OCI-LY3 (cell line): ENCODE results near the gene NPAT.

Experiments
- H2AFZ ChIP-seq: fragments of 200-600, 300-600 bp; shearing (Covaris generic); 2 replicates; pipeline ENCODE4 v1.6.0; 2014; ENCODE audit warnings: antibody characterized with exemption, low read depth, low read length
- H3K27ac ChIP-seq: fragments of 200-600, 300-600 bp; sonication (generic); 2 replicates; pipeline ENCODE4 v1.5.1; 2014; ENCODE audit warnings: mild to moderate bottlenecking, low read length, moderate library complexity, mixed read lengths
- H3K27me3 ChIP-seq: fragments of 200-600, 300-600 bp; sonication (generic); 2 replicates; pipeline ENCODE4 v1.6.1; 2014; ENCODE audit warnings: low read depth, low read length, mixed read lengths
- H3K36me3 ChIP-seq: fragments of 200-600, 300-600 bp; sonication (generic); replicated peaks from 2 replicates; pipeline ENCODE3; 2014; ENCODE audit warnings: low read depth, low read length, mixed read lengths
- H3K4me1 ChIP-seq: fragments of 300-600, 200-600 bp; sonication (generic); 2 replicates; pipeline ENCODE4 v1.6.1; 2014; ENCODE audit warnings: low read length, mixed read lengths
- H3K4me2 ChIP-seq: fragments of 200-600, 300-600 bp; sonication (generic); 2 replicates; pipeline ENCODE4 v1.6.1; 2014; ENCODE audit warnings: low read length, mixed read lengths
- H3K4me3 ChIP-seq: fragments of 300-600, 200-600 bp; sonication (generic); 2 replicates; pipeline ENCODE4 v1.5.1; 2014; ENCODE audit warnings: antibody characterized with exemption, mild to moderate bottlenecking, low read length, moderate library complexity
- H3K79me2 ChIP-seq: fragments of 300-600, 200-600 bp; shearing (Covaris generic); 2 replicates; pipeline ENCODE4 v1.6.1; 2014; ENCODE audit warnings: mild to moderate bottlenecking, low read length, mixed read lengths
- H3K9ac ChIP-seq: fragments of 300-600, 200-600 bp; shearing (Covaris generic); 2 replicates; pipeline ENCODE4 v1.6.0; 2014; ENCODE audit warnings: mild to moderate bottlenecking, low read length, moderate library complexity
- H3K9me3 ChIP-seq: fragments of 200-600, 300-600 bp; shearing (Covaris generic); 2 replicates; pipeline ENCODE4 v1.6.1; 2014; ENCODE audit warnings: low read length, mixed read lengths; ENCODE audit not compliant: insufficient read depth
- H4K20me1 ChIP-seq: fragments of 200-600, 300-600 bp; sonication (generic); 2 replicates; pipeline ENCODE4 v1.6.1; 2016; ENCODE audit warnings: low read length, mixed read lengths; ENCODE audit not compliant: insufficient read depth
- EZH2phosphoT487 ChIP-seq: fragments of 200-600 bp; shearing (Covaris generic); IDR thresholded peaks from 2 replicates; pipeline ENCODE4 v1.6.1; 2018; ENCODE audit warnings: antibody characterized with exemption, mixed run types, low read depth
- TF ChIP-seq, protein P1 (sequence below): fragments of 200-600, 300-600 bp; sonication (generic); IDR thresholded peaks from 2 replicates; pipeline ENCODE4 v1.5.1; 2014; ENCODE audit warnings: antibody characterized with exemption, low read length, low read depth

NPAT gene

DNA sequence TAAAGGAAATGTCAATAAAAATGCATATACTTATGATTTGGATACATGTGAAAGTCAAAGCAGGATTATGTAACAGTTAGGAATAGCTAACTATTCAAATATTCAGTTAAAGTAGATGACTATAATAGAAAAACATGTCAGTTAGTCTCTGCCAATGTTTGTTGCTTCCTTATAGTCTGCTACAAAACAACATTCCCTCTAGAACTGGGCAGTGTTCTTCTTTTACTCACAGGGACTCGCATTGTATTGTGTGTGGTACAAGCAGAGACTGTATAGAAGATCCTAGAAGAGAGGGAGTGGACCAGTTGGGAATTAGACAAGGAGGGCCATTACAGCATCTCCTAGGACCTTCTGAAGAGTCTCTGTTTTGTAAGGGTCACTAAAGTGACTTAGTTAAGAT is 90.4 kb downstream of the NPAT start:
- no peaks in the 10 kb centered on the region for H3K36me3 ChIP-seq
- no peaks in the 10 kb centered on the region for H3K9me3 ChIP-seq
- TF ChIP-seq, protein P1, sequence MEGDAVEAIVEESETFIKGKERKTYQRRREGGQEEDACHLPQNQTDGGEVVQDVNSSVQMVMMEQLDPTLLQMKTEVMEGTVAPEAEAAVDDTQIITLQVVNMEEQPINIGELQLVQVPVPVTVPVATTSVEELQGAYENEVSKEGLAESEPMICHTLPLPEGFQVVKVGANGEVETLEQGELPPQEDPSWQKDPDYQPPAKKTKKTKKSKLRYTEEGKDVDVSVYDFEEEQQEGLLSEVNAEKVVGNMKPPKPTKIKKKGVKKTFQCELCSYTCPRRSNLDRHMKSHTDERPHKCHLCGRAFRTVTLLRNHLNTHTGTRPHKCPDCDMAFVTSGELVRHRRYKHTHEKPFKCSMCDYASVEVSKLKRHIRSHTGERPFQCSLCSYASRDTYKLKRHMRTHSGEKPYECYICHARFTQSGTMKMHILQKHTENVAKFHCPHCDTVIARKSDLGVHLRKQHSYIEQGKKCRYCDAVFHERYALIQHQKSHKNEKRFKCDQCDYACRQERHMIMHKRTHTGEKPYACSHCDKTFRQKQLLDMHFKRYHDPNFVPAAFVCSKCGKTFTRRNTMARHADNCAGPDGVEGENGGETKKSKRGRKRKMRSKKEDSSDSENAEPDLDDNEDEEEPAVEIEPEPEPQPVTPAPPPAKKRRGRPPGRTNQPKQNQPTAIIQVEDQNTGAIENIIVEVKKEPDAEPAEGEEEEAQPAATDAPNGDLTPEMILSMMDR = no peak
- no peak for TF ChIP-seq EZH2phosphoT487
- no peak overlapping the region for H2AFZ ChIP-seq
- no peak overlapping the region for H3K9ac ChIP-seq
- no peaks in the 10 kb centered on the region for H4K20me1 ChIP-seq
- no peak overlapping the region for H3K27ac ChIP-seq
- H3K4me3 ChIP-seq = no peak overlapping the region
- no peak overlapping the region for H3K4me2 ChIP-seq
- H3K27me3 ChIP-seq = no peaks in the 10 kb centered on the region
- H3K79me2 ChIP-seq = 0 out of 2 replicates have a peak, but pooled peaks cover 2% of the 10 kb centered on the region
- peaks cover 7% of the 10 kb centered on the region; the same call in 1 of the 2 replicates for H3K4me1 ChIP-seq

DNA sequence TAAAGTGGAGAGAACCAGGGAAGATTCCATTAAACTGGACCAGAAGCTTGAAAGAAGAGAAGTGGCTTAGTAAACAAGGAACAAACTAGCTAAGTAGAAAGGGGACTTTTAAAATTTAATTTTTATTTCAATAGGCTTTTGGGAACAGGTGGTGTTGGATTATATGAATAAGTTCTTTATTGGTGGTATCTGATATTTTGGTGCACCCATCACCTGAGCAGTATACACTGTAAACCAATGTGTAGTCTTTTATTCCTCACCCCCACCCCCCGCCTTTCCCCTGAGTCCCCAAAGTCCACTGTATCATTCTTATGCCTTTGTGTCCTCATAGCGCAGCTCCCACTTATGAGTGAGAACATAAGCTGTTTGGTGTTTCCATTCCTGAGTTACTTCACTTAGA is 93.7 kb downstream of the NPAT start:
- Histone ChIP-seq H3K79me2 (peaks cover 25% of the 10 kb centered on the region), H3K4me2 (no peak overlapping the region), H3K9me3 (no peaks in the 10 kb centered on the region), H4K20me1 (no peaks in the 10 kb centered on the region), H3K36me3 (no peaks in the 10 kb centered on the region), H3K4me3 (no peak overlapping the region), H3K27me3 (no peaks in the 10 kb centered on the region), H3K27ac (no peak overlapping the region), H2AFZ (no peak overlapping the region), H3K4me1 (no peaks in the 10 kb centered on the region), H3K9ac (no peak overlapping the region)
- TF ChIP-seq EZH2phosphoT487 = no peak
- TF ChIP-seq, protein P1 = no peak

DNA sequence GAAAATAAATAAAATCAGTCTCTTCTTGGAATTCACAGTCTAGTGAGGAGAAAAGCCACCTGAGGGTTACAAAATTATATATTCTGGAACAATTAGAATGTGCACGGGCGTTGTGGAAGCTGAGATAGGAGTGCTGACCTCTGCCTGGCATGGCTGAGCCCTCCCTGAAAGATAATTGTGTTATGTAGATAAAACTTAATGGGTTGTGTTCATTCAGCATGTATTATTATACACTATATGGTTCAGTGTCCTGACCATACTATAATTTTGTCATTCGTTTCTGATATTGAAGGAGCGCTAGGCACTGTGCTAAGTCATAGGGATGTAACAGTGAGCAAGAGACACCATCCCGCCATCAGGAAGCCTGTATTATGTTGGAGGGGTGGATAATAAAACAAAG is 97.3 kb downstream of the NPAT start:
- Histone ChIP-seq H4K20me1 (no peaks in the 10 kb centered on the region), H3K27me3 (no peaks in the 10 kb centered on the region), H3K9ac (no peak overlapping the region), H3K27ac (no peak overlapping the region), H2AFZ (no peak overlapping the region), H3K9me3 (no peaks in the 10 kb centered on the region), H3K36me3 (no peaks in the 10 kb centered on the region), H3K4me2 (no peak overlapping the region), H3K4me1 (peaks cover 7% of the 10 kb centered on the region; the same call in 1 of the 2 replicates), H3K79me2 (peaks cover 47% of the 10 kb centered on the region), H3K4me3 (no peak overlapping the region)
- TF ChIP-seq, protein P1 = no peak
- no peak for TF ChIP-seq EZH2phosphoT487

DNA sequence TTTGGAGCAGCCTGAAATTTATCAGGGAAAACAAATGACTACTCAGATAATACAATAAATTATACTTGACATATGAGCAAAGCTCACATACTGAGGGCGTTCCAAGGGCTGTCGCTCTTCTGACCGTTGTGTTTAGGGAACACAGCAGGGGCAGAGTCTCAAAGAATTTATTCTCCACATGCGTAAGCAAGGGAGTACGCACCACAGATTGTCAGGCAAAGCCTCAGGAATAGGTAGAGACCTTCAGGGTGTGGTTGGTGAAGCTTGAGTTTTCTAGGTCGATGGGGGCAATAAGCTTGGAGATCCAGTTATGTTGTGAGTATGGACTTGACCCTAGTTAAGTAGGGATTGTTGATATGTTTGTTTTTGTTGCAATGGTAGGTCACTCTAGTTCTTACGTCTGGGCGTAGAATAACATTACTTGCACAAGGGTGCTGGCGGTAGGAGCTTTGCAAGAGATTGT is 100.2 kb downstream of the NPAT start:
- no peak overlapping the region for H3K27ac ChIP-seq
- H3K4me3 ChIP-seq = peak overlapping the region; percentile 96
- no peak overlapping the region for H2AFZ ChIP-seq

More for the DNA sequence above, 100.2 kb downstream of the NPAT start:
- Histone ChIP-seq H3K36me3 (no peaks in the 10 kb centered on the region), H3K4me1 (peaks cover 7% of the 10 kb centered on the region; the same call in 1 of the 2 replicates), H3K9me3 (no peaks in the 10 kb centered on the region), H4K20me1 (no peaks in the 10 kb centered on the region), H3K4me2 (peak overlapping the region; percentile 78), H3K27me3 (no peaks in the 10 kb centered on the region), H3K9ac (peak overlapping the region; percentile 81), H3K79me2 (peaks cover 45% of the 10 kb centered on the region)
- no peak for TF ChIP-seq EZH2phosphoT487
- TF ChIP-seq, protein P1 = no peak
